OCI-LY7 (cell line): ENCODE data around the gene CXorf38. TPM values are rescaled to one million over a fixed set of nuclear protein-coding genes. Genes with fewer than 3 reads are reported as not detected.

Experiments used
- BruUV-seq: library from RNA; stranded (reverse); fragments of 400-500 nt; replicated peaks from 2 replicates; lab custom pipeline; 2021; lab: Mats Ljungman, UMichigan
- CTCF ChIA-PET: fragments of 300-600 bp; sonication (Branson Sonifier 250); formaldehyde crosslinking; loops from one replicate; lab custom pipeline; 2022; ENCODE audit warnings: antibody characterized with exemption; ENCODE audit not compliant: unreplicated experiment; lab: Charles Lee
- POLR2A ChIA-PET: fragments of 300-600 bp; sonication (Branson Sonifier 250); formaldehyde crosslinking; loops from one replicate; lab custom pipeline; 2022; ENCODE audit warnings: antibody characterized with exemption; lab: Charles Lee
- DNase-seq: peaks from one replicate; pipeline ENCODE4 v3.0.0-alpha.2; 2015; ENCODE audit warnings: low spot score
- H2AFZ ChIP-seq: fragments of 200-600 bp; sonication (generic), shearing (Covaris generic); 2 replicates; pipeline ENCODE4 v1.6.1; 2014; ENCODE audit warnings: mild to moderate bottlenecking, antibody characterized with exemption, low read length, moderate library complexity
- H3K27ac ChIP-seq: fragments of 200-600 bp; sonication (generic); 2 replicates; pipeline ENCODE4 v1.5.1; 2014; ENCODE audit warnings: mixed run types, low read depth, mild to moderate bottlenecking, moderate library complexity, low read length, inconsistent platforms; ENCODE audit not compliant: poor library complexity, severe bottlenecking
- H3K36me3 ChIP-seq: fragments of 200-600 bp; sonication (generic); 2 replicates; pipeline ENCODE4 v1.6.1; 2014; ENCODE audit warnings: mild to moderate bottlenecking, antibody characterized with exemption, low read length, moderate library complexity, mixed read lengths; ENCODE audit not compliant: insufficient read depth
- H3K4me1 ChIP-seq: fragments of 200-600 bp; sonication (generic); 2 replicates; pipeline ENCODE4 v1.5.1; 2014; ENCODE audit warnings: mild to moderate bottlenecking, low read length; ENCODE audit not compliant: insufficient read depth, poor library complexity, severe bottlenecking
- H3K4me2 ChIP-seq: fragments of 200-600 bp; sonication (generic); 2 replicates; pipeline ENCODE4 v1.6.1; 2014; ENCODE audit warnings: mild to moderate bottlenecking, low read length
- H3K4me3 ChIP-seq: fragments of 200-600 bp; sonication (generic); 2 replicates; pipeline ENCODE4 v1.5.1; 2014; ENCODE audit warnings: mild to moderate bottlenecking, low read depth, low read length; ENCODE audit not compliant: poor library complexity, severe bottlenecking
- H3K79me2 ChIP-seq: fragments of 200-600 bp; sonication (generic); 2 replicates; pipeline ENCODE4 v1.6.1; 2016; ENCODE audit warnings: low read depth, mild to moderate bottlenecking, low read length, moderate library complexity, mixed read lengths; ENCODE audit not compliant: insufficient read depth
- H3K9me2 ChIP-seq: fragments of 200-600 bp; sonication (generic); 2 replicates; pipeline ENCODE4 v1.6.1; 2016; ENCODE audit warnings: mild to moderate bottlenecking, low read length, mixed read lengths; ENCODE audit not compliant: insufficient read depth
- H3K9me3 ChIP-seq: fragments of 200-600 bp; sonication (generic); 2 replicates; pipeline ENCODE4 v1.6.1; 2014; ENCODE audit warnings: mild to moderate bottlenecking, mixed run types, low read length, mixed read lengths
- H4K20me1 ChIP-seq: fragments of 200-600 bp; sonication (generic); 2 replicates; pipeline ENCODE4 v1.6.1; 2014; ENCODE audit warnings: mild to moderate bottlenecking, antibody characterized with exemption, low read length, moderate library complexity, mixed read lengths; ENCODE audit not compliant: insufficient read depth
- CTCF ChIP-seq: fragments of 200-600 bp; sonication (generic); conservative IDR thresholded peaks from 2 replicates; pipeline ENCODE4 v1.5.1; 2014; ENCODE audit warnings: mild to moderate bottlenecking, antibody characterized with exemption, low read length, moderate library complexity, mixed read lengths
- EZH2phosphoT487 ChIP-seq: fragments of 200-600 bp; sonication (generic); IDR thresholded peaks from 2 replicates; pipeline ENCODE4 v1.6.1; 2018; ENCODE audit warnings: low read depth, borderline replicate concordance, mild to moderate bottlenecking, mixed run types, antibody characterized with exemption, low read length, moderate library complexity, mixed read lengths
- intact Hi-C: fragments of 100-400 bp; cut with micrococcal nuclease; formaldehyde crosslinking; loops from one replicate; pipeline ENCODE4 v1.10.0; 2022; ENCODE audit not compliant: unreplicated experiment
- total RNA-seq, 2 experiments: library from RNA; depleted of rRNA in 1 of 2; stranded (reverse); fragments of >200 nt in 1 of 2; shearing (Covaris generic) in 1 of 2; gene quantifications; 2 replicates each; pipeline ENCODE4 v1.2.3, GENCODE V29; 2014 to 2022

The CXorf38 gene
- total RNA-seq, 2 experiments from 2014 or later = 12.9 to 15.9 TPM

DNA sequence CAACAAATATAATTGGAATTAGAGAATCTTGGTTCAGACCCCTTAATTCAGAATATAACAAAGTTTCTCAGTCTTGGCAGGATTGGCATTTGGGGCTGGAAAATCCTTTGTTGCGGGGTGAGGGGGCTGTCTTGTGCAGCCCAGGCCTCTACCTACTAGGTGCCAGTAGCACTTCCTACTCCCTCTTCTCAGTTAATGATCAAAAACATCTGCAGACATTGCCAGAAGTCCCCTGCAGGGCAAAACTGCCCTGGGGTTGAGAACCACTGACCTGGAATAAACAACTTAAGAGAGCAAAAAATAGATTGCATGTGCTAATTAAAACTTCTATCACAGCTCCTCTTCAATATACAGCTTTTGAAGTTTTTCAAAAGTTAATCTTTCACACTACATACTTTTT, 36.7 kb upstream of the CXorf38 start:
- Histone ChIP-seq H3K4me3 (no peak overlapping the region), H3K4me2 (no peak overlapping the region), H3K4me1 (no peaks in the 10 kb centered on the region), H3K27ac (no peak overlapping the region), H2AFZ (no peak overlapping the region), H3K9me2 (no peaks in the 10 kb centered on the region), H3K36me3 (peaks cover 82% of the 10 kb centered on the region), H3K9me3 (no peaks in the 10 kb centered on the region), H3K79me2 (no peaks in the 10 kb centered on the region), H4K20me1 (no peaks in the 10 kb centered on the region)
- no TSS peak for BruUV-seq
- no peak for TF ChIP-seq CTCF
- TF ChIP-seq EZH2phosphoT487 = no peak
- ChIA-PET POLR2A (no interaction called here), CTCF (no interaction called here)
- intact Hi-C loops = no loop called here
- no peak for DNase-seq

DNA sequence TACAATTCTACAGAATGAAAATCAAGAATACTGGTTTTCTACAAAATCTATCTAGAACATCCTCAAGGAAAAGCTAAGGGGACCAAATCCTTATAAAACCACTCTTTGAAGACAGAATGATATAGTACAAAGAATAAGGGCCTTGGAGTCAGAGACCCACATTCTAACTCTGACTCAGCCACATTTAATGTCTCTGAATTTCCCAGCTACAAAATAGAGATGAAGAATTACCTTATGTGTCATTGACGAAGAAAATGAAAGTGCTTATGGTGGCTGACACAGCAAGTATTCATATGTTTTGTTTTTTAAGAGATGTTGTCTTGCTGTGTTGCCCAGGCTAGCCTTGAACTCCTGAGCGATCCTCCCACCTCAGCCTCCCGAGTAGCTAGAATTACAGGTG, 35.9 kb upstream of the CXorf38 start:
- no peak overlapping the region for H3K27ac ChIP-seq
- H3K4me3 ChIP-seq = no peak overlapping the region
- H3K36me3 ChIP-seq = peaks cover 83% of the 10 kb centered on the region
- no peak overlapping the region for H3K4me2 ChIP-seq
- intact Hi-C loops = no loop called here
- no peak for TF ChIP-seq EZH2phosphoT487
- TF ChIP-seq CTCF = no peak
- H3K9me2 ChIP-seq = no peaks in the 10 kb centered on the region
- CTCF ChIA-PET = interaction anchor here (0.5 kb wide), 1 partner anchor 52 kb away, joined by 3 read pairs; no protein-coding TSS in a partner anchor
- no peaks in the 10 kb centered on the region for H3K4me1 ChIP-seq
- POLR2A ChIA-PET = no interaction called here
- no peaks in the 10 kb centered on the region for H3K79me2 ChIP-seq
- no peaks in the 10 kb centered on the region for H3K9me3 ChIP-seq
- BruUV-seq = no TSS peak
- DNase-seq = no peak
- no peaks in the 10 kb centered on the region for H4K20me1 ChIP-seq
- no peak overlapping the region for H2AFZ ChIP-seq

GRCh38 chrX:40671126-40671525, 23.8 kb upstream of the CXorf38 start:
- POLR2A ChIA-PET = no interaction called here
- Histone ChIP-seq H3K4me3 (no peak overlapping the region), H3K4me1 (no peaks in the 10 kb centered on the region), H3K9me3 (no peaks in the 10 kb centered on the region), H3K9me2 (no peaks in the 10 kb centered on the region), H3K36me3 (peaks cover 85% of the 10 kb centered on the region), H3K4me2 (no peak overlapping the region), H2AFZ (no peak overlapping the region), H4K20me1 (no peaks in the 10 kb centered on the region), H3K79me2 (no peaks in the 10 kb centered on the region), H3K27ac (no peak overlapping the region)
- BruUV-seq = no TSS peak
- CTCF ChIA-PET = no interaction called here
- DNase-seq = no peak
- intact Hi-C loops = no loop called here
- TF ChIP-seq CTCF (no peak), EZH2phosphoT487 (no peak)
